ENCODE data around the gene WDR73. TPM values are rescaled to one million over a fixed set of nuclear protein-coding genes. Genes with fewer than 3 reads are reported as not detected.
"Not testable (repeated sequence)": the region's sequence is repeated elsewhere in the genome, so short reads cannot be mapped to it uniquely, and the experiment has no call there.

Gene WDR73
- total RNA-seq, 1 donor from 2014 or later: 29.5 TPM

- no peak for DNase-seq (ENCODE audit: low spot score)
- TF ChIP-seq, protein P1, sequence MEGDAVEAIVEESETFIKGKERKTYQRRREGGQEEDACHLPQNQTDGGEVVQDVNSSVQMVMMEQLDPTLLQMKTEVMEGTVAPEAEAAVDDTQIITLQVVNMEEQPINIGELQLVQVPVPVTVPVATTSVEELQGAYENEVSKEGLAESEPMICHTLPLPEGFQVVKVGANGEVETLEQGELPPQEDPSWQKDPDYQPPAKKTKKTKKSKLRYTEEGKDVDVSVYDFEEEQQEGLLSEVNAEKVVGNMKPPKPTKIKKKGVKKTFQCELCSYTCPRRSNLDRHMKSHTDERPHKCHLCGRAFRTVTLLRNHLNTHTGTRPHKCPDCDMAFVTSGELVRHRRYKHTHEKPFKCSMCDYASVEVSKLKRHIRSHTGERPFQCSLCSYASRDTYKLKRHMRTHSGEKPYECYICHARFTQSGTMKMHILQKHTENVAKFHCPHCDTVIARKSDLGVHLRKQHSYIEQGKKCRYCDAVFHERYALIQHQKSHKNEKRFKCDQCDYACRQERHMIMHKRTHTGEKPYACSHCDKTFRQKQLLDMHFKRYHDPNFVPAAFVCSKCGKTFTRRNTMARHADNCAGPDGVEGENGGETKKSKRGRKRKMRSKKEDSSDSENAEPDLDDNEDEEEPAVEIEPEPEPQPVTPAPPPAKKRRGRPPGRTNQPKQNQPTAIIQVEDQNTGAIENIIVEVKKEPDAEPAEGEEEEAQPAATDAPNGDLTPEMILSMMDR (IDR thresholded peaks at IDR 0.05; ENCODE audit: unreplicated experiment): no peak
- peaks cover 47% of the 10 kb centered on the region for H3K36me3 Mint-ChIP-seq (ENCODE audit: low read depth, unreplicated experiment)
- no peak overlapping the region for H3K27ac Mint-ChIP-seq (ENCODE audit: unreplicated experiment)
- no peaks in the 10 kb centered on the region for H3K9me3 Mint-ChIP-seq (ENCODE audit: unreplicated experiment)
- H3K4me1 Mint-ChIP-seq (ENCODE audit: unreplicated experiment): peaks cover 12% of the 10 kb centered on the region
- peak overlapping the region; percentile 62 for H3K4me3 Mint-ChIP-seq (ENCODE audit: unreplicated experiment)
- peaks cover 5% of the 10 kb centered on the region for H3K27me3 Mint-ChIP-seq (ENCODE audit: unreplicated experiment)
Measured at GRCh38 chr15:84647726-84648125, 6.4 kb downstream of the WDR73 start.

- peak overlapping the region; percentile 25 for H3K4me3 Mint-ChIP-seq (ENCODE audit: unreplicated experiment)
Measured at GRCh38 chr15:84645997-84646396, 8.1 kb downstream of the WDR73 start.

GRCh38 chr15:84645496-84645895 lies 8.6 kb downstream of the WDR73 start:
- Mint-ChIP-seq H3K27ac (ENCODE audit: unreplicated experiment) (peak overlapping the region; percentile 22), H3K36me3 (ENCODE audit: low read depth, unreplicated experiment) (peaks cover 37% of the 10 kb centered on the region), H3K4me3 (ENCODE audit: unreplicated experiment) (no peak overlapping the region)

More at GRCh38 chr15:84645997-84646396, 8.1 kb downstream of the WDR73 start:
- DNase-seq (ENCODE audit: low spot score): no peak
- Mint-ChIP-seq H3K27me3 (ENCODE audit: unreplicated experiment) (peaks cover 5% of the 10 kb centered on the region), H3K27ac (ENCODE audit: unreplicated experiment) (no peak overlapping the region), H3K4me1 (ENCODE audit: unreplicated experiment) (peaks cover 3% of the 10 kb centered on the region), H3K36me3 (ENCODE audit: low read depth, unreplicated experiment) (peaks cover 37% of the 10 kb centered on the region), H3K9me3 (ENCODE audit: unreplicated experiment) (no peaks in the 10 kb centered on the region)
- TF ChIP-seq, protein P1 (IDR thresholded peaks at IDR 0.05; ENCODE audit: unreplicated experiment): no peak

GRCh38 chr15:84643838-84644237 lies 10.2 kb downstream of the WDR73 start:
- TF ChIP-seq, protein P1 (IDR thresholded peaks at IDR 0.05; ENCODE audit: unreplicated experiment): no peak
- Mint-ChIP-seq H3K9me3 (ENCODE audit: unreplicated experiment) (no peaks in the 10 kb centered on the region), H3K27me3 (ENCODE audit: unreplicated experiment) (peaks cover 2% of the 10 kb centered on the region), H3K36me3 (ENCODE audit: low read depth, unreplicated experiment) (peaks cover 38% of the 10 kb centered on the region), H3K4me3 (ENCODE audit: unreplicated experiment) (no peak overlapping the region), H3K27ac (ENCODE audit: unreplicated experiment) (no peak overlapping the region), H3K4me1 (ENCODE audit: unreplicated experiment) (peaks cover 3% of the 10 kb centered on the region)
- no peak for DNase-seq (ENCODE audit: low spot score)

More at GRCh38 chr15:84645496-84645895, 8.6 kb downstream of the WDR73 start:
- no peak for DNase-seq (ENCODE audit: low spot score)
- TF ChIP-seq, protein P1 (IDR thresholded peaks at IDR 0.05; ENCODE audit: unreplicated experiment): no peak
- Mint-ChIP-seq H3K9me3 (ENCODE audit: unreplicated experiment) (no peaks in the 10 kb centered on the region), H3K27me3 (ENCODE audit: unreplicated experiment) (peaks cover 5% of the 10 kb centered on the region), H3K4me1 (ENCODE audit: unreplicated experiment) (peaks cover 3% of the 10 kb centered on the region)

- not testable (repeated sequence) for H3K27ac Mint-ChIP-seq (ENCODE audit: unreplicated experiment); H3K9me3 Mint-ChIP-seq (ENCODE audit: unreplicated experiment); H3K4me3 Mint-ChIP-seq (ENCODE audit: unreplicated experiment); H3K27me3 Mint-ChIP-seq (ENCODE audit: unreplicated experiment); DNase-seq (ENCODE audit: low spot score); H3K4me1 Mint-ChIP-seq (ENCODE audit: unreplicated experiment)
- peaks cover 34% of the 10 kb centered on the region for H3K36me3 Mint-ChIP-seq (ENCODE audit: low read depth, unreplicated experiment)
Measured at GRCh38 chr15:84642640-84643039, 11.4 kb downstream of the WDR73 start.

DNA sequence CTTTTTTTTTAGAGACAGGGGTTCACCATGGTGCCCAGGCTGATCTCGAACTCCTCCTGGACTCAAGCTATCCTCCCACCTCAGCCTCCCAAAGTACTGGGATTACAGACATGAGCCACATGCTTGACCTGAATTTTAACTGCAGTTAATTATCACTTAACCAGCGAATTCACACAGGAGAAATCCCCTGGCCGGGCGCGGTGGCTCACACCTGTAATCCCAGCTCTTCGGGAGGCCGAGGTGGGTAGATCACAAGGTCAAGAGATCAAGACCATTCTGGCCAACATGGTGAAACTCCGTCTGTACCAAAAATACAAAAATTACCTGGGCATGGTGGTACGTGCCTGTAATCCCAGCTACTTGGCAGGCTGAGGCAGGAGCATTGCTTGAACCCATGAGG lies 12.2 kb downstream of the WDR73 start:
- H3K27ac Mint-ChIP-seq (ENCODE audit: unreplicated experiment); H3K9me3 Mint-ChIP-seq (ENCODE audit: unreplicated experiment); DNase-seq (ENCODE audit: low spot score); H3K4me3 Mint-ChIP-seq (ENCODE audit: unreplicated experiment); H3K4me1 Mint-ChIP-seq (ENCODE audit: unreplicated experiment); H3K27me3 Mint-ChIP-seq (ENCODE audit: unreplicated experiment): not testable (repeated sequence)
- H3K36me3 Mint-ChIP-seq (ENCODE audit: low read depth, unreplicated experiment): peaks cover 34% of the 10 kb centered on the region
